B cell (primary cell): Measurements from ENCODE around the gene GJC3. TPM values are rescaled to one million over a fixed set of nuclear protein-coding genes. Genes with fewer than 3 reads are reported as not detected.

ENCODE experiments used
- ATAC-seq: fragments of 200-7000 bp; cut with Tn5 transposase; one replicate; pipeline ENCODE4 v1.10.0; 2021; ENCODE audit warnings: low read depth, mild to moderate bottlenecking, moderate number of reproducible peaks, moderate library complexity
- CTCF ChIA-PET: fragments of 350-600 bp; sonication (Branson Sonifier 250); formaldehyde crosslinking; loops from one replicate; lab custom pipeline; 2021; ENCODE audit warnings: antibody characterized with exemption, inconsistent platforms; lab: Charles Lee
- POLR2A ChIA-PET: fragments of 350-600 bp; sonication (Branson Sonifier 250); formaldehyde crosslinking; loops from one replicate; lab custom pipeline; 2021; ENCODE audit warnings: antibody characterized with exemption; lab: Charles Lee
- DNase-seq: peaks from one replicate; pipeline ENCODE4 v3.0.0; 2013
- H2AFZ ChIP-seq: 2 replicates; pipeline ENCODE4 v1.6.1; 2012; ENCODE audit warnings: mild to moderate bottlenecking, low read depth, low read length; ENCODE audit not compliant: insufficient read depth, poor library complexity, severe bottlenecking
- H3K27ac ChIP-seq, 2 donors: 1 replicate in 1 of 2; 2 replicates in 1 of 2; pipeline ENCODE4 v1.5.1; 2012 to 2013; ENCODE audit warnings: low read length in 2 of 2, mild to moderate bottlenecking in 2 of 2, moderate library complexity in 1 of 2
- H3K27me3 ChIP-seq, 4 experiments: fragments of 200-600 bp in 1 of 4; sonication (generic) in 1 of 4; replicated peaks in 1 of 4; 1 replicate in 2 of 4; 2 replicates in 2 of 4; pipeline versions ENCODE4 v1.6.1 to v1.7.0; 2013 to 2016; ENCODE audit warnings: low read length in 3 of 4, mild to moderate bottlenecking in 2 of 4, mixed read lengths in 1 of 4, moderate library complexity in 1 of 4; ENCODE audit not compliant: insufficient read depth in 4 of 4, control insufficient read depth in 3 of 4; ENCODE audit errors: control extremely low read depth in 1 of 4
- H3K36me3 ChIP-seq, 2 experiments: replicated peaks in 1 of 2; 1 replicate in 1 of 2; 2 replicates in 1 of 2; pipeline versions ENCODE4 v1.6.1 to v1.7.1; 2013; ENCODE audit warnings: low read length in 1 of 2; ENCODE audit not compliant: insufficient read depth in 2 of 2, control insufficient read depth in 1 of 2; ENCODE audit errors: control extremely low read depth in 1 of 2, extremely low read depth in 1 of 2
- H3K4me1 ChIP-seq, 2 donors: fragments of 200-600 bp in 1 of 2; sonication (generic) in 1 of 2; 1 replicate in 1 of 2; 2 replicates in 1 of 2; pipeline versions ENCODE4 v1.5.1 to v1.6.1; 2013 to 2017; ENCODE audit warnings: low read length in 2 of 2; ENCODE audit not compliant: control insufficient read depth in 2 of 2, insufficient read depth in 2 of 2
- H3K4me2 ChIP-seq: replicated peaks from 2 replicates; pipeline ENCODE3; 2012; ENCODE audit warnings: mild to moderate bottlenecking, low read depth, low read length; ENCODE audit not compliant: poor library complexity, severe bottlenecking
- H3K4me3 ChIP-seq, 5 experiments: fragments of 200-600 bp in 1 of 5; sonication (generic) in 1 of 5; 1 replicate in 3 of 5; 2 replicates in 2 of 5; pipeline versions ENCODE4 v1.5.1 to v1.7.0; 2011 to 2016; ENCODE audit warnings: low read length in 4 of 5, mild to moderate bottlenecking in 4 of 5, low read depth in 2 of 5, control low read depth in 1 of 5, moderate library complexity in 1 of 5; ENCODE audit not compliant: insufficient read depth in 1 of 5; ENCODE audit errors: control extremely low read depth in 1 of 5, extremely low read depth in 1 of 5
- H3K79me2 ChIP-seq: fragments of 200-600 bp; sonication (generic); one replicate; pipeline ENCODE4 v1.6.0; 2016; ENCODE audit warnings: low read length; ENCODE audit not compliant: control insufficient read depth, insufficient read depth
- H3K9ac ChIP-seq: fragments of 200-600 bp; sonication (generic); 2 replicates; pipeline ENCODE4 v1.6.1; 2017; ENCODE audit warnings: mild to moderate bottlenecking, low read length, moderate library complexity
- H3K9me3 ChIP-seq, 3 donors: one replicate each; pipeline versions ENCODE4 v1.6.1 to v1.7.1; 2013; ENCODE audit warnings: low read length in 2 of 3; ENCODE audit not compliant: control insufficient read depth in 2 of 3, insufficient read depth in 1 of 3; ENCODE audit errors: control extremely low read depth in 1 of 3
- H4K20me1 ChIP-seq: 2 replicates; pipeline ENCODE4 v1.6.0; 2012; ENCODE audit warnings: mild to moderate bottlenecking, low read length; ENCODE audit not compliant: insufficient read depth, control insufficient read depth, poor library complexity, severe bottlenecking
- H3K27ac Mint-ChIP-seq: one replicate; pipeline ENCODE4 v1.8.0; 2021; ENCODE audit warnings: mixed read lengths
- H3K27me3 Mint-ChIP-seq: one replicate; pipeline ENCODE4 v1.8.0; 2021; ENCODE audit warnings: mixed read lengths
- H3K4me1 Mint-ChIP-seq: one replicate; pipeline ENCODE4 v1.8.0; 2021; ENCODE audit warnings: mixed read lengths
- H3K4me3 Mint-ChIP-seq: one replicate; pipeline ENCODE4 v1.8.0; 2021; ENCODE audit warnings: mixed read lengths
- H3K9me3 Mint-ChIP-seq: one replicate; pipeline ENCODE4 v1.8.0; 2022; ENCODE audit warnings: mixed read lengths; ENCODE audit not compliant: insufficient read depth
- CTCF ChIP-seq: fragments of 200-600 bp; IDR thresholded peaks from one replicate; pipeline ENCODE4 v1.8.0; 2022; ENCODE audit warnings: antibody characterized with exemption, mild to moderate bottlenecking
- EZH2 ChIP-seq: IDR thresholded peaks from 2 replicates; pipeline ENCODE4 v1.6.1; 2012; ENCODE audit warnings: borderline replicate concordance, low read depth, mild to moderate bottlenecking, moderate library complexity, low read length; ENCODE audit not compliant: insufficient read depth, poor library complexity, severe bottlenecking
- WGBS: methylation state at CpG from one replicate; pipeline ENCODE4 v1.1.5; 2013; ENCODE audit warnings: missing lambda C conversion rate; ENCODE audit not compliant: insufficient coverage; 5-methylcytosine and 5-hydroxymethylcytosine counted together
- intact Hi-C: fragments of 100-400 bp; cut with micrococcal nuclease; formaldehyde crosslinking; loops from one replicate; pipeline ENCODE4 v1.10.0; 2022
- polyA plus RNA-seq: library from polyadenylated mRNA; depleted of rRNA; stranded (reverse); fragments of >200 nt; gene quantifications from 2 replicates; pipeline ENCODE4 v1.2.3, GENCODE V29; 2012
- small RNA-seq: library from RNA; depleted of rRNA; stranded (forward); fragments of <200 nt; gene quantifications from one replicate; pipeline ENCODE3, GENCODE V24; 2012; ENCODE audit warnings: low replicate concordance, low read depth; ENCODE audit not compliant: insufficient read length
- total RNA-seq, 2 donors: library from RNA; stranded (reverse); fragments of 120-200 nt in 1 of 2; gene quantifications; 1 replicate in 1 of 2; 2 replicates in 1 of 2; pipeline versions ENCODE4 v1.2.3 to v1.2.4, GENCODE V29; 2013 to 2022

The GJC3 gene
- total and polyA plus RNA-seq, 2 donors (not counting 1 experiment from before 2014, with no cell fraction given): not detected

- H3K4me3 Mint-ChIP-seq: no peak within 1 kb of the TSS
- Histone ChIP-seq H3K27ac (no peak within 1 kb of the TSS), H3K27me3 (peaks cover 0 to 2% (median 0%) of the 10 kb centered on the region in 4 experiments), H3K9ac (no peak within 1 kb of the TSS), H3K36me3 (no peaks in the 10 kb centered on the region), H3K79me2 (no peaks in the 10 kb centered on the region), H4K20me1 (no peaks in the 10 kb centered on the region), H2AFZ (no peak within 1 kb of the TSS), H3K4me3 (no peak within 1 kb of the TSS), H3K9me3 (no peaks in the 10 kb centered on the region), H3K4me2 (no peak within 1 kb of the TSS), H3K4me1 (no peaks in the 10 kb centered on the region)
- peaks cover 3% of the 10 kb centered on the region for H3K27me3 Mint-ChIP-seq
- POLR2A ChIA-PET: no interaction called here
- CTCF ChIA-PET: no interaction called here
- whole genome bisulfite sequencing: 100% methylated on average over 1 of the region's 3 CpGs
- DNase-seq (no peak), ATAC-seq (no peak)
- no peak for TF ChIP-seq EZH2
- no peak for TF ChIP-seq CTCF
- intact Hi-C loops: no loop called here
- H3K4me1 Mint-ChIP-seq: no peaks in the 10 kb centered on the region
- H3K27ac Mint-ChIP-seq: no peak within 1 kb of the TSS
- H3K9me3 Mint-ChIP-seq: no peaks in the 10 kb centered on the region
Measured at GRCh38 chr7:99876933-99877332, 52.5 kb downstream of the GJC3 start, which contains the start of gene OR2AE1. OR2AE1 (minus strand) TSS chr7:99877033; CDS start chr7:99877033, 0 bp downstream.

- Mint-ChIP-seq H3K9me3 (no peaks in the 10 kb centered on the region), H3K4me3 (no peak overlapping the region), H3K27ac (no peak overlapping the region), H3K27me3 (peaks cover 4% of the 10 kb centered on the region), H3K4me1 (no peaks in the 10 kb centered on the region)
- no peak overlapping the region for H2AFZ ChIP-seq
- DNase-seq (no peak), ATAC-seq (no peak)
- H3K4me3 ChIP-seq: no peak overlapping the region
- no peaks in the 10 kb centered on the region for H3K9me3 ChIP-seq
- no peaks in the 10 kb centered on the region for H3K79me2 ChIP-seq
- peaks cover 0 to 3% (median 0%) of the 10 kb centered on the region in 4 experiments for H3K27me3 ChIP-seq
- no peaks in the 10 kb centered on the region for H3K4me1 ChIP-seq
- TF ChIP-seq EZH2: no peak
- no peak for TF ChIP-seq CTCF
- WGBS: 86% methylated on average over 5 of the region's 5 CpGs
- intact Hi-C loops: no loop called here
- no peaks in the 10 kb centered on the region for H4K20me1 ChIP-seq
- H3K4me2 ChIP-seq: no peak overlapping the region
- ChIA-PET POLR2A (no interaction called here), CTCF (no interaction called here)
- no peak overlapping the region for H3K9ac ChIP-seq
- H3K36me3 ChIP-seq: no peaks in the 10 kb centered on the region
- no peak overlapping the region for H3K27ac ChIP-seq
Measured at GRCh38 chr7:99876491-99876890, 52.9 kb downstream of the GJC3 start.

Small RNA genes lying within 50 kb of the gene (small RNA-seq; reads per million reads assigned to genes)
- gene RF00019: not detected
- not detected for gene RF00561

Other genes starting within 250 kb of the GJC3 start
- not detected in 2 replicates for gene CYP3A5, start 249.6 kb downstream of the GJC3 start, total RNA-seq
- not detected in 2 replicates for gene CYP3A5, start 249.6 kb downstream of the GJC3 start, polyA plus RNA-seq
- not detected in 2 replicates for gene CYP3A7, start 194.4 kb downstream of the GJC3 start, total RNA-seq
- gene CYP3A7, start 194.4 kb downstream of the GJC3 start, polyA plus RNA-seq: not detected in 2 replicates
- gene CYP3A4, start 145.4 kb downstream of the GJC3 start, total RNA-seq: not detected in 2 replicates
- not detected in 2 replicates for gene CYP3A4, start 145.4 kb downstream of the GJC3 start, polyA plus RNA-seq
- gene CYP3A43, start 101.6 kb downstream of the GJC3 start, total RNA-seq: not detected in 2 replicates
- gene CYP3A43, start 101.6 kb downstream of the GJC3 start, polyA plus RNA-seq: not detected in 2 replicates
- 1.2 and 1.3 TPM in 2 replicates for gene OR2AE1, start 52.6 kb downstream of the GJC3 start, total RNA-seq
- gene OR2AE1, start 52.6 kb downstream of the GJC3 start, polyA plus RNA-seq: 0.22 and 0.43 TPM in 2 replicates
- gene TRIM4, start 10.1 kb downstream of the GJC3 start, total RNA-seq: 56.7 and 58.1 TPM in 2 replicates
- 14.2 and 15.1 TPM in 2 replicates for gene TRIM4, start 10.1 kb downstream of the GJC3 start, polyA plus RNA-seq
- gene AZGP1, start 46.4 kb upstream of the GJC3 start, total RNA-seq: not detected in 2 replicates
- gene AZGP1, start 46.4 kb upstream of the GJC3 start, polyA plus RNA-seq: not detected in 2 replicates
- 89.3 and 97.4 TPM in 2 replicates for gene ZKSCAN1, start 86.0 kb upstream of the GJC3 start, total RNA-seq
- gene ZKSCAN1, start 86.0 kb upstream of the GJC3 start, polyA plus RNA-seq: 12.9 and 14.0 TPM in 2 replicates
- 12.9 and 13.2 TPM in 2 replicates for gene ZSCAN21, start 120.2 kb upstream of the GJC3 start, total RNA-seq
- gene ZSCAN21, start 120.2 kb upstream of the GJC3 start, polyA plus RNA-seq: 6.7 and 8.3 TPM in 2 replicates
- 44.8 and 48.5 TPM in 2 replicates for gene ZNF3, start 152.1 kb upstream of the GJC3 start, total RNA-seq
- gene ZNF3, start 152.1 kb upstream of the GJC3 start, polyA plus RNA-seq: 19.2 and 21.5 TPM in 2 replicates
- 75.1 and 79.6 TPM in 2 replicates for gene COPS6, start 159.3 kb upstream of the GJC3 start, total RNA-seq
- 68.6 and 76.5 TPM in 2 replicates for gene COPS6, start 159.3 kb upstream of the GJC3 start, polyA plus RNA-seq
- 147 and 154 TPM in 2 replicates for gene MCM7, start 171.8 kb upstream of the GJC3 start, total RNA-seq
- gene MCM7, start 171.8 kb upstream of the GJC3 start, polyA plus RNA-seq: 171 and 190 TPM in 2 replicates
- gene AP4M1, start 172.0 kb upstream of the GJC3 start, total RNA-seq: 17.6 and 18.3 TPM in 2 replicates
- 7.7 and 9.0 TPM in 2 replicates for gene AP4M1, start 172.0 kb upstream of the GJC3 start, polyA plus RNA-seq
- gene TAF6, start 189.7 kb upstream of the GJC3 start, total RNA-seq: 65.2 and 65.8 TPM in 2 replicates
- 35.5 and 48.3 TPM in 2 replicates for gene TAF6, start 189.7 kb upstream of the GJC3 start, polyA plus RNA-seq
- gene CNPY4, start 190.0 kb upstream of the GJC3 start, total RNA-seq: 13.9 and 16.8 TPM in 2 replicates
- gene CNPY4, start 190.0 kb upstream of the GJC3 start, polyA plus RNA-seq: 8.0 and 9.0 TPM in 2 replicates
- 4.5 TPM in 2 replicates for gene MBLAC1, start 197.3 kb upstream of the GJC3 start, total RNA-seq
- 1.4 and 1.6 TPM in 2 replicates for gene MBLAC1, start 197.3 kb upstream of the GJC3 start, polyA plus RNA-seq
- gene LAMTOR4, start 219.3 kb upstream of the GJC3 start, total RNA-seq: 214 TPM in 2 replicates
- 393 and 448 TPM in 2 replicates for gene LAMTOR4, start 219.3 kb upstream of the GJC3 start, polyA plus RNA-seq
- 71.2 and 75.8 TPM in 2 replicates for gene TRAPPC14, start 229.1 kb upstream of the GJC3 start, total RNA-seq
- 55.3 and 64.8 TPM in 2 replicates for gene TRAPPC14, start 229.1 kb upstream of the GJC3 start, polyA plus RNA-seq
- gene GAL3ST4, start 239.0 kb upstream of the GJC3 start, total RNA-seq: 0.44 and 0.74 TPM in 2 replicates
- 1.1 and 3.0 TPM in 2 replicates for gene GAL3ST4, start 239.0 kb upstream of the GJC3 start, polyA plus RNA-seq
- 4.1 and 6.1 TPM in 2 replicates for gene GPC2, start 247.8 kb upstream of the GJC3 start, total RNA-seq
- 3.9 and 7.7 TPM in 2 replicates for gene GPC2, start 247.8 kb upstream of the GJC3 start, polyA plus RNA-seq
- gene STAG3, start 248.3 kb upstream of the GJC3 start, total RNA-seq: 22.0 and 24.8 TPM in 2 replicates
- gene STAG3, start 248.3 kb upstream of the GJC3 start, polyA plus RNA-seq: 10.8 and 33.4 TPM in 2 replicates